PC-3 (cell line): Measurements from ENCODE around the gene UNC119B. TPM values are rescaled to one million over a fixed set of nuclear protein-coding genes. Genes with fewer than 3 reads are reported as not detected.

ENCODE experiments used
- ATAC-seq: fragments of 200-7000 bp; cut with Tn5 transposase; 2 replicates; pipeline ENCODE4 v1.9.1; 2020; ENCODE audit warnings: mild to moderate bottlenecking, moderate library complexity
- BruUV-seq: library from RNA; stranded (reverse); fragments of 400-500 nt; replicated peaks from 2 replicates; lab custom pipeline; 2021; lab: Mats Ljungman, UMichigan
- CTCF ChIA-PET: fragments of 300-600 bp; sonication (Branson Sonifier 250); formaldehyde crosslinking; loops from one replicate; lab custom pipeline; 2022; ENCODE audit warnings: antibody characterized with exemption; lab: Charles Lee
- POLR2A ChIA-PET: fragments of 300-600 bp; sonication (Branson Sonifier 250); formaldehyde crosslinking; loops from one replicate; lab custom pipeline; 2022; ENCODE audit warnings: antibody characterized with exemption; ENCODE audit not compliant: unreplicated experiment; lab: Charles Lee
- DNase-seq: peaks from one replicate; pipeline ENCODE4 v3.0.0-alpha.2; 2015
- H2AFZ ChIP-seq: fragments of 300-600 bp; sonication (generic); 2 replicates; pipeline ENCODE4 v1.6.0; 2016; ENCODE audit warnings: antibody characterized with exemption, low read length
- H3F3A ChIP-seq: fragments of 300-600 bp; sonication (generic); one replicate; pipeline ENCODE4 v1.6.0; 2017; ENCODE audit warnings: antibody characterized with exemption, low read length, control low read depth, mild to moderate bottlenecking; ENCODE audit not compliant: unreplicated experiment
- H3K27ac ChIP-seq: fragments of 300-600 bp; sonication (generic); 2 replicates; pipeline ENCODE4 v1.5.1; 2016; ENCODE audit warnings: mild to moderate bottlenecking, low read length
- H3K27me3 ChIP-seq: fragments of 300-600 bp; sonication (generic); 2 replicates; pipeline ENCODE4 v1.6.1; 2016; ENCODE audit warnings: low read length, mixed read lengths
- H3K36me3 ChIP-seq: fragments of 300-600 bp; sonication (generic); 2 replicates; pipeline ENCODE4 v1.6.1; 2016; ENCODE audit warnings: low read depth, mixed run types, low read length, mixed read lengths
- H3K4me1 ChIP-seq: fragments of 300-600 bp; sonication (generic); 2 replicates; pipeline ENCODE4 v1.5.1; 2016; ENCODE audit warnings: low read length; ENCODE audit not compliant: insufficient read depth
- H3K4me2 ChIP-seq: fragments of 300-600 bp; sonication (generic); 2 replicates; pipeline ENCODE4 v1.6.0; 2016; ENCODE audit warnings: low read length
- H3K4me3 ChIP-seq: fragments of 300-600 bp; sonication (generic); 2 replicates; pipeline ENCODE4 v1.5.1; 2016; ENCODE audit warnings: mild to moderate bottlenecking, low read length, mixed read lengths
- H3K79me2 ChIP-seq: fragments of 300-600 bp; sonication (generic); 2 replicates; pipeline ENCODE4 v1.6.1; 2017; ENCODE audit warnings: low read length, mixed read lengths
- H3K9ac ChIP-seq: fragments of 300-600 bp; sonication (generic); 2 replicates; pipeline ENCODE4 v1.6.0; 2016; ENCODE audit warnings: mild to moderate bottlenecking, low read length
- H3K9me2 ChIP-seq: fragments of 300-600 bp; sonication (generic); replicated peaks from 2 replicates; pipeline ENCODE4 v1.6.1; 2016; ENCODE audit warnings: mixed run types, low read length, mixed read lengths
- H3K9me3 ChIP-seq: fragments of 300-600 bp; sonication (generic); 2 replicates; pipeline ENCODE4 v1.6.1; 2016; ENCODE audit warnings: low read length, mixed read lengths
- H4K20me1 ChIP-seq: fragments of 300-600 bp; sonication (generic); 2 replicates; pipeline ENCODE4 v1.6.1; 2016; ENCODE audit warnings: low read length, mixed read lengths
- CTCF ChIP-seq: fragments of 300-600 bp; sonication (generic); conservative IDR thresholded peaks from 2 replicates; pipeline ENCODE4 v1.5.1; 2017; ENCODE audit warnings: antibody characterized with exemption, low read depth, mild to moderate bottlenecking, low read length
- EZH2 ChIP-seq: fragments of 300-600 bp; sonication (generic); IDR thresholded peaks from one replicate; pipeline ENCODE4 v1.6.1; 2017; ENCODE audit warnings: antibody characterized with exemption, mild to moderate bottlenecking, low read length; ENCODE audit not compliant: unreplicated experiment
- EZH2phosphoT487 ChIP-seq: fragments of 300-600 bp; sonication (generic); IDR thresholded peaks from 2 replicates; pipeline ENCODE4 v1.6.1; 2018; ENCODE audit warnings: mild to moderate bottlenecking, antibody characterized with exemption, low read length, borderline replicate concordance
- intact Hi-C: fragments of 100-400 bp; cut with micrococcal nuclease; formaldehyde crosslinking; loops from 2 replicates; pipeline ENCODE4 v1.9.0; 2023
- total RNA-seq: library from RNA; depleted of rRNA; stranded (reverse); fragments of >200 nt; gene quantifications from 2 replicates; pipeline ENCODE4 v1.2.3, GENCODE V29; 2014

Gene UNC119B
- total RNA-seq, 1 experiment from 2014 or later, result 15.9 TPM

GRCh38 chr12:120754792-120755191 is 44.5 kb downstream of the UNC119B start:
- Histone ChIP-seq H3F3A (no peaks in the 10 kb centered on the region), H3K9me3 (no peaks in the 10 kb centered on the region), H3K79me2 (no peaks in the 10 kb centered on the region), H4K20me1 (no peaks in the 10 kb centered on the region), H3K27ac (no peak overlapping the region), H3K9me2 (no peaks in the 10 kb centered on the region), H3K4me1 (no peaks in the 10 kb centered on the region), H3K36me3 (no peaks in the 10 kb centered on the region), H3K4me3 (no peak overlapping the region), H3K9ac (no peak overlapping the region), H3K27me3 (no peaks in the 10 kb centered on the region), H3K4me2 (no peak overlapping the region), H2AFZ (no peak overlapping the region)
- ATAC-seq (no peak), DNase-seq (no peak)
- no TSS peak for BruUV-seq
- intact Hi-C loops, result no loop called here
- CTCF ChIA-PET, result no interaction called here
- POLR2A ChIA-PET, result no interaction called here
- TF ChIP-seq EZH2phosphoT487, result no peak

- H3K36me3 ChIP-seq, result no peaks in the 10 kb centered on the region
- no peaks in the 10 kb centered on the region for H3K9me2 ChIP-seq
- no peak overlapping the region for H3K4me2 ChIP-seq
- BruUV-seq, result no TSS peak
- intact Hi-C loops, result no loop called here
- no peak for TF ChIP-seq EZH2phosphoT487
- no peak for TF ChIP-seq EZH2
- no peak for TF ChIP-seq CTCF
- DNase-seq, result no peak
- ChIA-PET CTCF (no interaction called here), POLR2A (no interaction called here)
- no peaks in the 10 kb centered on the region for H3F3A ChIP-seq
- no peaks in the 10 kb centered on the region for H3K79me2 ChIP-seq
- no peaks in the 10 kb centered on the region for H3K27me3 ChIP-seq
- no peak for ATAC-seq
- H4K20me1 ChIP-seq, result no peaks in the 10 kb centered on the region
- H3K4me3 ChIP-seq, result no peak overlapping the region
- no peak overlapping the region for H3K27ac ChIP-seq
- no peak overlapping the region for H3K9ac ChIP-seq
- H3K9me3 ChIP-seq, result no peaks in the 10 kb centered on the region
- no peak overlapping the region for H2AFZ ChIP-seq
- H3K4me1 ChIP-seq, result no peaks in the 10 kb centered on the region
Measured at GRCh38 chr12:120755269-120755668, 45.0 kb downstream of the UNC119B start.

- ChIA-PET POLR2A (no interaction called here), CTCF (interaction anchor here (0.6 kb wide), 1 partner anchor 282 kb away, joined by 3 read pairs; no protein-coding TSS in a partner anchor)
- no peak overlapping the region for H3K9ac ChIP-seq
- H3K9me2 ChIP-seq, result no peaks in the 10 kb centered on the region
- H2AFZ ChIP-seq, result no peak overlapping the region
- H3K27ac ChIP-seq, result no peak overlapping the region
- no peaks in the 10 kb centered on the region for H3K9me3 ChIP-seq
- DNase-seq (no peak), ATAC-seq (no peak)
- no peaks in the 10 kb centered on the region for H4K20me1 ChIP-seq
- H3K4me2 ChIP-seq, result no peak overlapping the region
- no peaks in the 10 kb centered on the region for H3F3A ChIP-seq
- intact Hi-C loops, result no loop called here
- H3K27me3 ChIP-seq, result no peaks in the 10 kb centered on the region
- no peaks in the 10 kb centered on the region for H3K79me2 ChIP-seq
- no TSS peak for BruUV-seq
- 0 out of 2 replicates have a peak, but pooled peaks cover 4% of the 10 kb centered on the region for H3K36me3 ChIP-seq
- no peaks in the 10 kb centered on the region for H3K4me1 ChIP-seq
- H3K4me3 ChIP-seq, result no peak overlapping the region
- no peak for TF ChIP-seq EZH2phosphoT487
- no peak for TF ChIP-seq CTCF
- no peak for TF ChIP-seq EZH2
Measured at GRCh38 chr12:120757226-120757742, 47.0 kb downstream of the UNC119B start.
